HepG2 (cell line): Measurements from ENCODE around the gene TMEM235.

ENCODE experiments used
- AHR ChIP-seq: IDR thresholded peaks from 2 replicates; pipeline ENCODE4 v1.6.1; 2018; ENCODE audit warnings: missing genetic modification reagents, missing compliant biosample characterization
- ASH2L ChIP-seq: fragments of 300-600, 200-600 bp; sonication (generic); IDR thresholded peaks from 2 replicates; pipeline ENCODE4 v1.7.0; 2017; ENCODE audit warnings: low read depth, mild to moderate bottlenecking, moderate library complexity, mixed read lengths, low read length; ENCODE audit not compliant: insufficient read length
- DNMT1 ChIP-seq: sonication (generic); formaldehyde crosslinking; IDR thresholded peaks from 2 replicates; pipeline ENCODE4 v1.5.1; 2020; ENCODE audit warnings: mild to moderate bottlenecking, missing genetic modification reagents
- NFIC ChIP-seq: IDR thresholded peaks from 2 replicates; pipeline ENCODE4 v1.6.1; 2012; ENCODE audit warnings: mild to moderate bottlenecking, low read length, inconsistent platforms
- RBAK ChIP-seq: sonication (generic); formaldehyde crosslinking; IDR thresholded peaks from 2 replicates; pipeline ENCODE4 v1.5.1; 2020; ENCODE audit warnings: mild to moderate bottlenecking, missing genetic modification reagents
- ZBTB1 ChIP-seq: sonication (generic); formaldehyde crosslinking; IDR thresholded peaks from 2 replicates; pipeline ENCODE4 v1.4.0; 2020; ENCODE audit warnings: missing genetic modification reagents, borderline replicate concordance
- ZNF446 ChIP-seq: sonication (generic); formaldehyde crosslinking; IDR thresholded peaks from 2 replicates; pipeline ENCODE4 v1.5.0; 2020; ENCODE audit warnings: mild to moderate bottlenecking, missing genetic modification reagents
- ZNF703 ChIP-seq: sonication (generic); formaldehyde crosslinking; IDR thresholded peaks from 2 replicates; pipeline ENCODE4 v1.5.1; 2020; ENCODE audit warnings: missing genetic modification reagents, mild to moderate bottlenecking, moderate library complexity, borderline replicate concordance
- ZNF773 ChIP-seq: sonication (generic); formaldehyde crosslinking; IDR thresholded peaks from 2 replicates; pipeline ENCODE4 v1.4.0; 2020; ENCODE audit warnings: missing genetic modification reagents, borderline replicate concordance
- TF ChIP-seq, protein P1 (sequence below), 2 experiments: sonication (generic) in 1 of 2; formaldehyde crosslinking in 1 of 2; IDR thresholded peaks; 2 replicates each; pipeline versions ENCODE4 v1.5.1 to v1.6.1; 2011 to 2020; ENCODE audit warnings: borderline replicate concordance in 1 of 2, low read depth in 1 of 2, low read length in 1 of 2, mild to moderate bottlenecking in 1 of 2, missing genetic modification reagents in 1 of 2, moderate library complexity in 1 of 2
- TF ChIP-seq, protein P2 (sequence below): sonication (generic); formaldehyde crosslinking; IDR thresholded peaks from 2 replicates; pipeline ENCODE4 v1.4.0; 2020; ENCODE audit warnings: mild to moderate bottlenecking, missing genetic modification reagents
- TF ChIP-seq, protein P3 (sequence below): sonication (generic); formaldehyde crosslinking; IDR thresholded peaks from 2 replicates; pipeline ENCODE4 v1.5.0; 2020; ENCODE audit warnings: mild to moderate bottlenecking, missing genetic modification reagents, moderate library complexity
- TF ChIP-seq, protein P4 (sequence below): sonication (generic); formaldehyde crosslinking; conservative IDR thresholded peaks from 2 replicates; pipeline ENCODE4 v1.4.0; 2020; ENCODE audit warnings: missing genetic modification reagents

DNA sequence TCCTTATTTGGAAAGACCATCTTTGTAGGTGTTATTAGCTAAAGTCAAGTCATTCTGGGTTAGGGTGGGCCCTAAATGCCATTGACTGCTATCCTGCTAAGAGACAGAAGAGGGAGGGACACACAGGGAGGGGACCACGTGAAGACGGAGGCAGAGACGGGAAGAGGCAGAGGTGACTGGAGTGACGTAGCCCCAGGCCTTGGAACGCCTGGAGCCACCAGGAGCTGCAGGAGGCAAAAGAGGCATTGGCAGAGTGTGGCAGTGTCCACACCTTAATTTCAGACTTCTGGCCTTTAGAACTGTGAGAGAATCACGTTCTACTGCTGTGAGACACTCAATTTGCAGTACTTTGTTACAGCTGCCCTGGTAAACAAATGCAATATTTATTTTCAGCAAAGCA, 31.0 kb upstream of the TMEM235 start:
- TF ChIP-seq ASH2L (no peak), ZNF773 (CRISPR knock-in tag) (no peak), DNMT1 (CRISPR knock-in tag) (no peak), ZNF446 (no peak), ZBTB1 (CRISPR knock-in tag) (no peak), AHR (CRISPR knock-in tag) (no peak), RBAK (CRISPR knock-in tag) (no peak), ZNF703 (CRISPR knock-in tag) (no peak), NFIC (no peak)
- TF ChIP-seq, protein P1, sequence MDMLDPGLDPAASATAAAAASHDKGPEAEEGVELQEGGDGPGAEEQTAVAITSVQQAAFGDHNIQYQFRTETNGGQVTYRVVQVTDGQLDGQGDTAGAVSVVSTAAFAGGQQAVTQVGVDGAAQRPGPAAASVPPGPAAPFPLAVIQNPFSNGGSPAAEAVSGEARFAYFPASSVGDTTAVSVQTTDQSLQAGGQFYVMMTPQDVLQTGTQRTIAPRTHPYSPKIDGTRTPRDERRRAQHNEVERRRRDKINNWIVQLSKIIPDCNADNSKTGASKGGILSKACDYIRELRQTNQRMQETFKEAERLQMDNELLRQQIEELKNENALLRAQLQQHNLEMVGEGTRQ (IDR thresholded peaks at IDR 0.05; ENCODE audit: low read depth, low read length): no peak
- TF ChIP-seq, protein P1 (CRISPR knock-in tag; IDR thresholded peaks at IDR 0.05; ENCODE audit: borderline replicate concordance): no peak
- TF ChIP-seq, protein P2, sequence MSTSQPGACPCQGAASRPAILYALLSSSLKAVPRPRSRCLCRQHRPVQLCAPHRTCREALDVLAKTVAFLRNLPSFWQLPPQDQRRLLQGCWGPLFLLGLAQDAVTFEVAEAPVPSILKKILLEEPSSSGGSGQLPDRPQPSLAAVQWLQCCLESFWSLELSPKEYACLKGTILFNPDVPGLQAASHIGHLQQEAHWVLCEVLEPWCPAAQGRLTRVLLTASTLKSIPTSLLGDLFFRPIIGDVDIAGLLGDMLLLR (CRISPR knock-in tag): no peak
- TF ChIP-seq, protein P3, sequence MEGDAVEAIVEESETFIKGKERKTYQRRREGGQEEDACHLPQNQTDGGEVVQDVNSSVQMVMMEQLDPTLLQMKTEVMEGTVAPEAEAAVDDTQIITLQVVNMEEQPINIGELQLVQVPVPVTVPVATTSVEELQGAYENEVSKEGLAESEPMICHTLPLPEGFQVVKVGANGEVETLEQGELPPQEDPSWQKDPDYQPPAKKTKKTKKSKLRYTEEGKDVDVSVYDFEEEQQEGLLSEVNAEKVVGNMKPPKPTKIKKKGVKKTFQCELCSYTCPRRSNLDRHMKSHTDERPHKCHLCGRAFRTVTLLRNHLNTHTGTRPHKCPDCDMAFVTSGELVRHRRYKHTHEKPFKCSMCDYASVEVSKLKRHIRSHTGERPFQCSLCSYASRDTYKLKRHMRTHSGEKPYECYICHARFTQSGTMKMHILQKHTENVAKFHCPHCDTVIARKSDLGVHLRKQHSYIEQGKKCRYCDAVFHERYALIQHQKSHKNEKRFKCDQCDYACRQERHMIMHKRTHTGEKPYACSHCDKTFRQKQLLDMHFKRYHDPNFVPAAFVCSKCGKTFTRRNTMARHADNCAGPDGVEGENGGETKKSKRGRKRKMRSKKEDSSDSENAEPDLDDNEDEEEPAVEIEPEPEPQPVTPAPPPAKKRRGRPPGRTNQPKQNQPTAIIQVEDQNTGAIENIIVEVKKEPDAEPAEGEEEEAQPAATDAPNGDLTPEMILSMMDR (CRISPR knock-in tag): no peak
- TF ChIP-seq, protein P4, sequence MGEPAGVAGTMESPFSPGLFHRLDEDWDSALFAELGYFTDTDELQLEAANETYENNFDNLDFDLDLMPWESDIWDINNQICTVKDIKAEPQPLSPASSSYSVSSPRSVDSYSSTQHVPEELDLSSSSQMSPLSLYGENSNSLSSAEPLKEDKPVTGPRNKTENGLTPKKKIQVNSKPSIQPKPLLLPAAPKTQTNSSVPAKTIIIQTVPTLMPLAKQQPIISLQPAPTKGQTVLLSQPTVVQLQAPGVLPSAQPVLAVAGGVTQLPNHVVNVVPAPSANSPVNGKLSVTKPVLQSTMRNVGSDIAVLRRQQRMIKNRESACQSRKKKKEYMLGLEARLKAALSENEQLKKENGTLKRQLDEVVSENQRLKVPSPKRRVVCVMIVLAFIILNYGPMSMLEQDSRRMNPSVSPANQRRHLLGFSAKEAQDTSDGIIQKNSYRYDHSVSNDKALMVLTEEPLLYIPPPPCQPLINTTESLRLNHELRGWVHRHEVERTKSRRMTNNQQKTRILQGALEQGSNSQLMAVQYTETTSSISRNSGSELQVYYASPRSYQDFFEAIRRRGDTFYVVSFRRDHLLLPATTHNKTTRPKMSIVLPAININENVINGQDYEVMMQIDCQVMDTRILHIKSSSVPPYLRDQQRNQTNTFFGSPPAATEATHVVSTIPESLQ (CRISPR knock-in tag): no peak
